HL-60/S4 treated with phorbol 12-myristate 13-acetate at 8.2 ng/mL for 4 days and 3 days (cell line): ENCODE measurements around the gene SCGN.

ENCODE experiments used
- in situ Hi-C: fragments of 300-500 bp; cut with MboI; formaldehyde crosslinking; loops from 2 replicates; pipeline ENCODE4 v1.15.0; 2022; ENCODE audit warnings: low sequenced_read_pairs

SCGN gene, protein sequence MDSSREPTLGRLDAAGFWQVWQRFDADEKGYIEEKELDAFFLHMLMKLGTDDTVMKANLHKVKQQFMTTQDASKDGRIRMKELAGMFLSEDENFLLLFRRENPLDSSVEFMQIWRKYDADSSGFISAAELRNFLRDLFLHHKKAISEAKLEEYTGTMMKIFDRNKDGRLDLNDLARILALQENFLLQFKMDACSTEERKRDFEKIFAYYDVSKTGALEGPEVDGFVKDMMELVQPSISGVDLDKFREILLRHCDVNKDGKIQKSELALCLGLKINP

DNA sequence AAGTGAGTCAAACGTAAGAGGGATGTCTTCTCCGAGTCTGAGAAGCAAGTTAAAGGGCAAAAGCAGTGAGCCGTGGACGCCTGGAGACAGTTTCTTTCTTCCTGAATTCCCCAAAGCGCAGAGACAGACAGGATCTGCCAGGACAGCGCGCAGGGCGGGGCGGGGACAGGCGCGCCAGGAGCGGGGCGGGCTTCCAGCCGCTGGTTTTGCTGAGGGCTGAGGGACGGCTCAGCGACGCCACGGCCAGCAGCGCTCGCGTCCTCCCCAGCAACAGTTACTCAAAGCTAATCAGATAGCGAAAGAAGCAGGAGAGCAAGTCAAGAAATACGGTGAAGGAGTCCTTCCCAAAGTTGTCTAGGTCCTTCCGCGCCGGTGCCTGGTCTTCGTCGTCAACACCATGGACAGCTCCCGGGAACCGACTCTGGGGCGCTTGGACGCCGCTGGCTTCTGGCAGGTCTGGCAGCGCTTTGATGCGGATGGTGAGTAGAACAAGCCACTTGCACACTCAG is at the start of gene SCGN:
TSS of gene SCGN (plus strand) at position 209 of the 509 bp plus-strand sequence. CDS start at position 398, 189 bp downstream.
- in situ Hi-C loops, result no loop called here

DNA sequence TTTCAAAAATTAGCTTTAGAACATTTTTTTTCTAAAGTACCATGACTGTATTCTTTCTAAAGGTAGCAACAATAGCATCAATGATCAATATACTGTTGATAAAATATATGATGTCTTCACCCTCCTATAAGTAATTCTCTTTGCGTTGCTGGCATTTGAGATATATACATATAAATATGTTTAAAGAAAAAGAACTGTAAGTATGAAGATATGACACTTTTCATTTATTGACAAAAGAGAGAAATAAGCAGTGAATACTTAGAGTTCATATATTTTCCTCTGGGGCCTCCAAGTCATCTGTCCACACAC is 49.4 kb upstream of the SCGN start:
- in situ Hi-C loops, result no loop called here

DNA sequence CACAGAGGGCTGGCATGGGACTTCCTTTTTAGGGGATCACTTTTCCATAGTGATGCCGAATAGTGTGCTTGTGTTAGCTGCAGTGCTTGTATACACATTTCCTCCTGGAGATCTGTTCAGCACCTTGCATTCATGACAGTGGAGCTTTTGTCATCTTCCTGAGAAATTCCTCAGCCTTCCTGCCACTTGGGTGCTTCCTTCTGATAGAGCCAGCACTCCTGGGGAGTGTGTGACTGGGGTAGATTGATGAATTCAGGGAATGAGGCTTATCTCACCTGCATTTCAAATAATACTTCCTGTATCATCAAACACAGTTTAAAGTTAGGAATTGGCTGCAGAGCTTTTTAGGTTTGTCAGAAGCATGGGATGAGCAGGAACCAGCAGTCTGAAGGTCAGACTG is 48.8 kb upstream of the SCGN start:
- in situ Hi-C loops, result no loop called here

DNA sequence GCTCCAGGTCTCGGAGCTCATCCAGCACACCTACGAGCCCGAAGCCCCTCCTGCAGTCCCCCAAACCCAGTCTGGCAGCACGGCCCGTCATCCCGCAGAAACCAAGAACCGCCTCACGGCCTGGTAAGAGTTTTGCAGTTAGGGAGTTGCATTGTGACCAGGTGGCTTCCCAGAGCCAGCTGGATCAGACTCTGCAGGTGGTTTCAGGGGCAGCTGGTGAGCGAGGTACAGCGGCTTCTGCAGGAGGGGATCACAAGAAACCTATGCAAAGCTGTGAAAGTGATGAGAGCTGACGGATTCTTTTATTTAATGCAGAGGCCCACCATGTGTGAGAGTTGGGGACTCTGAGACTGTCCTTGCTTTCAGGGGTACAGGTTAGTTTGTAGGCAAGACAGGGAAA is 45.9 kb upstream of the SCGN start:
- in situ Hi-C loops, result no loop called here

DNA sequence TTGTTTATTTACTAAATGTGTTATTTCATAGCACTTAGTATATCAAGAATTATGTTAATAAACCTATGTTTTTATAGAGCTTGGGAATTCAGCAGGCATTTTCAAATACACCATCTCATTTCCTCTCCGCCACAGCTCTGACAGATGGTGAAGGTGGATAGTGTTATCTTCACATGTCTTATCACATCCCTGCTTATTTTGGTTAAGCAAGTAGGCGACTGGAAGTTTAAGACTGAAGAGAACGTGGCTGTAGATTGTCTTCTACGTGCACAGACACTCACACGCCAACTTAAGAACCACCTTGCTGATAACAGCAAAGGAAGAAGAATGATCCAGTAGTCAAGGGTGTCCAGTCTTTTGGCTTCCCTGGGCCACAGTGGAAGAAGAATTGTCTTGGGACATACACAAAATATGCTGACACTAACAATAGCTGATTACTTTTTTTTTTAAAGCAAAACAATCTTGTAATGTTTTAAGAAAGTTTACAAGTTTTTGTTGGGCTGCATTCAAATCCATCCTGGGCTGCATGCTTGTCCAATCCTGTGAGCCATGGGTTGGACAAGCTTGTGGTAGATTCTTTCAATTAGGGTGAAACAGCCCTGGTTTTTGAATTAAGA is 43.3 kb upstream of the SCGN start:
- in situ Hi-C loops, result no loop called here

DNA sequence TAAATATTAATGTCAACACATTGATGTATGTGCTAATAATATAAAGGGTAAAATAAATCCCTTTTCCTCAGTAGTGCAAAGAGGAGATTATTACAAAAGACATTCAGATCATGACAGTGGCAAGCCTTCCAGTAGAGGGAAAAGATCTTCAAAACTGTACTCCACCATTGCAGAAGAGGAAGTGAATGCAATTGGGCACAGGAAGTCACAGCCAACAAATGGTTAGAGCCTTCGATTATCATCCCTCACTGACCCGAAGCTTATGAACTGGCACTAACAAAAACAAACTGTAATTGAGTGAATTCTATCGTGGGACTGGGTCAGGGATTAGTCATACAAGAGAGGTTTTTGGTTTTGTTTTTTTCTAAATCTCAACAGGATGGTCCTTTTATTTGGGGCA is 39.3 kb upstream of the SCGN start:
- in situ Hi-C loops, result no loop called here

DNA sequence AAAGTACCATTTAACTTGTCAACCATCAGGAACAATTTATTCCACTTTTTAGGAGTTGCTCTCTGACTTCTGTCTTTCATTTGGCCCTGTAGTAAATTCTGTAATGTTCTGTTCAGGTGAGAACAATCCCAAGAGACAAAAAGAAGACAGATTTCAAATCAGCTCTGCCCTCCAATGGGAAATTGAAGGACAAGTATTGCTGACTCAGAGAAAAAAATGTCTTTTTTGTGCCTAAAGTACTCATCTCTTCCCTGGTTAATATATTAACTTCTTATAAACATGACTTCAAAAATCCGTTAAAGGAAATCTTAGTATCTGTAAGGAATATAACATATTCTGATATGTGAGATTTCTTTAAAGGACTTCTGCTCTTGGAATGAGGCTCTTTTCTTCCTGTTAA is 38.6 kb upstream of the SCGN start:
- in situ Hi-C loops, result no loop called here

DNA sequence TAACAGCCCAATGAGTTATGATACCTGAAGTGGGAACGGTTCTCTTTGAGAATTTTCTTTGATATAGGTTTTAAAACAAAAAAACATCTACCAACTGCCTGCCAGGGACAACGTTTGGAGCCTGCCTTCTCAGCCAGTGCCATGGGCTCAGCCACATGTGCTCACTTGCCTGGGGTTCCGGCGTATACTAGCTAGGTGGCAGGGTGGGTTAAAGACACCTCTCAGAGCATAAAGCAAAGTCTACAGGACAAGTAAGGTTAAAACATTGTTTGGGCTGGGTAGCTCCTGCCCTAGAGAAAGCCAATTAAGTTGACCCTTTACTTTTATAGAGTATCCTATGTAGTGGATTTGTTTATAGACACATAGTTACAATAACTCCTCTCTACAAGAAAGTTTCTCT is 38.0 kb upstream of the SCGN start:
- in situ Hi-C loops, result no loop called here

DNA sequence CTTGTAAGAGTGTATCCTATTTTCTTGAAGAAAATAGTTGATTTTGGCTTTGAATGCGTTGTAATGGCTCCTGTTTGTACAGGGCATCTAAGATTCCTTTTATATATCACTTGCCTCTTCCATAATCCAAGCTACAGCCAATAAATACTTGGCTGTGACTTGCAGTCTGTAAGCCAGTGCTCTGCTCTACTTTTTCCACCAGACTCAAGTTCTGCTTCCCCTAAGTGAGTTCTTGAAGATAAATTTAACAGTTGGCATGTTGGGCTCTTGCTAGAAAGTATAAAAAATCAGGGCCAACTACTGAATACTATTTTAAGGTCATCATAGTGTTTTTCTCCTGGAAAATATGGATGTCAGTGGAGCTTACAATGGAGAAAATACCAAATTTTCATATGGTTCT is 36.5 kb upstream of the SCGN start:
- in situ Hi-C loops, result no loop called here

DNA sequence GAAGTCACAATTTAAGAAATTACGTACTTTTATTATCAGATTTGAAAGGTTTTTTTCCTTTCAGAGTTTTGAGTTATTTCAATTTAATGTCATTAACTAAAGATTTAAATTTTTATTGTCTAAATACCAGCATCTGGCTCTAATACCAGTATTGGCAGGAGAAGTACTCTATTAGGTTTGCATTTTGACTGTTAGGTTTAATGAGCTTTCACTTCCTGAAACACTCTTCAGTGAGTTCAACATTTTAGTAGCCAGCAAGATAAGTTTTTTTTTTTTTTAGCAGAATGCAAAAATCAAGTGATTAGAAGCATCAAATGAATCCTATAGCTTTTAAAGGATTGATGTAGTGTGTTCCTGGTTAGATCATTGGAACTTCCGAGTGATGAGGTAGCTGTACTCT is 34.0 kb upstream of the SCGN start:
- in situ Hi-C loops, result no loop called here

DNA sequence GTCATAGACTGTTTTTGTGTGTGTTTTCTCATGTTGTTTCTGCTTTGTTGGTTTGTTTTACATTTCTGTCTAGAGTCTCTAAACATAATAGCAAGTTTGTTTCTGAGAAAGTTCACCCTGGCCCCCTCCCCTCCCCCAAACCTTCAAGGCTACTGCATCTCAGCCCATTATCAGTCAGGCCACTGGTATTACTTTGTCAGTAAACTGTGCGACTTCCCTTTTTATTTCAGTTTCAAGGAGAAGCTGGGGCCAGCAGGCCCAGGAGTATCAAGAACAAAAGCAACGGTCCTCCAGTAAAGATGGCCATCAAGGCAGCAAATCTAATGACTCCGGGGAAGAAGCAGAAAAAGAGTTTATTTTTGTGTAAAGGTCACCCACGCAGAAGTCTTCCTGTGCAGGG is 32.8 kb upstream of the SCGN start:
- in situ Hi-C loops, result no loop called here

DNA sequence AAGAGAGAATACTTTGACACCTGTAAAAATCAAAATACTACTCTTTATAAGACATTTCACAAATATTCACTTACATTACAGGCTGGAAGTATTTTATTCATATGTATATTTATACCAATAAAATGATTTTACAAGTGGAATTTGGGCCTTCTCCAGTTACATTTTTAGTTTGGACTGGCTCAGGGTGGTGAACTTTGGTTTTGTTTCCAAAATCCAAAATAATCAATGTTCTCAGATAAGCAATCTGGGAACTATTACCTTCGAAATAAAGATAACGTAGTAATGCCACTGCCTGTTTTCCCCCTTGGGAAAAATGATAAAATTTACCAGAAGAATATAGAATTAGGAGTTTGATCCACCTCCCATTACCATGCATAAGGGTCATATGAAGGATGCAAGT is 31.6 kb upstream of the SCGN start:
- in situ Hi-C loops, result no loop called here

DNA sequence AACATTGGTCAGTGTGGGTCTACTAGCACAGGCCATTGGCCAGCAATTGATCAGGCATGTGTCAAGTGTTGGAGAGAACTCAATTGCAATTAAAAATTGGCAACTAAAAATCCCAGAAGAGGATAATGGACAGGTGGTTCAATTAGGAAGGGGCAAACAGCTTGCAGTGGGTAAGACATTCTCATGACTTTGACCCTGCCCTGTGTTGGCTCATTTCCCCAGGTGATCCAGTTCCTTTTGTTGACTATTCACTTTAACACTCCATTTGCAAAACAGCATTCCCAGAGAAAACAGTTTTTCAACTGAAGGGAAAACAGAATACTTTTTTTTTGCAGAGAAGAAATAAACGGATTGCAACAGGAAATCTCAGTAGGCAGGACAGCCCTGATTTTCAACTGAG is 28.9 kb upstream of the SCGN start:
- in situ Hi-C loops, result no loop called here

DNA sequence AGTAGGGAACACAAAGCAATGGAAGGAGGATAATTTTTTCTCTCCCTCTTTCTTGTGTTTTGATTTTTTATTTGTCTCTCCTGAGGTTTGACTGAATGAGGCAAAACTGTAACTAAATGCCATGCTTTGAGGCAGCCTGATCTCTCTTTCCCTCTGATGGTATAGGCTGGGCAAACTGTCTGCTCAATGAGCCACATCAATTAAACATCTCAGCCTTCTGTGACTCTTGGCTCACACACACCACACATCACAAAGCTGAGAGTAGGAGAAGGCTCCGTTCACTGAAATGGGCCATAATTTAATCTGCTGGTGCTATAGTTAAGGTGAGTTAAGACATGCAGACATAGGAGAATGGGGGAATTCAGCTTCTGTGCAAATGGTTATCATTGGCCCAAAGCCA is 28.1 kb upstream of the SCGN start:
- in situ Hi-C loops, result no loop called here

DNA sequence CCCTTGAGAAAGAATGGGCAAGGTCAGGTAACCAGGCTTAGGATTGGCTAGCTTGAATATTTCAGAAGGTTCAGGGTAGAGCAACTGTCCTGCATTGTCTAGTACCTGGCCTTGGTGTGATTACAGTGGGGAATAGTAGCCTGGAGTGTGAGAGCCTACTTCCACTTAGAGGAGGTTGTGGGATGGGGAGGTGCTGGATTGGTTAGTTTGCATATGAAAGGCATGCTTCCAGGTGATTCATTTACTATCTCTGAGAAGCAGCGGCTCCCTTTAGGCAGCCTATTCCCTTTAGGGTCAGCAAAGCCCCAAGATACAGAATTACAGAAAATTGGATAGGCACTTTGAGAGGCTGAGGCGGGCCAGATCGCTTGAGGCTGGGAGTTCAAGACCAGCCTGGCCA is 25.0 kb upstream of the SCGN start:
- in situ Hi-C loops, result no loop called here

DNA sequence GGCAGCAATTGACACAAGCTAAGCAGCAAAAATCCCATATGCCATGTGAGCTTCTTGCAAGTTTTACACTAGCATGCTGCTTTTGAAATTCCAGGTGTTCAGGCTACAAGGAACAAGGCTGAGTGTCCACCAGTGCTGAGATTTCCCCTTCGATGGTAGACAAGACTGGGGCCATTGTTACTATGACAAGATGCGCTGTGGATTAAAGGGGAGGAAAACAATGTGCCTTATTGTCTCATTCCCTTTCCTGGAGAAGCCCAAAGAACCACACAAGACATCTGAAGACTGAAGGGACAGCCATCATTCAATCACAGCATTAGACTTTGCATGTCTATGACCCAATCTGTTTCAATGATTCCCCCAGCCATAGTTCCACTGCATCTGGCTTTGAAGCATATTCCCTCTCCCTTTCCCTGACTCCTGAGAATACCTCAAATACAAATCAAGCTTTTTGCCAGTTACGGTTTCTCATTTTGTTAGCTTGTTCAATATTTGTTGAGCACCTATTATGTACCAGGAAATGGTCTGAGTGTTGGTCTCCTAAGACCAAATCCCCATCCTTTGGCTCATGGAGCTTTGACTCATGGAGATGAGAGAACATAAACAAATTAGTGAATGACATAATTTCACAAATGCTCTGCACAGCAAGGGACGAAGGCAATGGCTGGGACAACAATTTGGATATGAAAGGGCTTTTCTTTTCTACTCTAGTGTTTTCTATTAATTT is 23.4 kb upstream of the SCGN start:
- in situ Hi-C loops, result no loop called here

DNA sequence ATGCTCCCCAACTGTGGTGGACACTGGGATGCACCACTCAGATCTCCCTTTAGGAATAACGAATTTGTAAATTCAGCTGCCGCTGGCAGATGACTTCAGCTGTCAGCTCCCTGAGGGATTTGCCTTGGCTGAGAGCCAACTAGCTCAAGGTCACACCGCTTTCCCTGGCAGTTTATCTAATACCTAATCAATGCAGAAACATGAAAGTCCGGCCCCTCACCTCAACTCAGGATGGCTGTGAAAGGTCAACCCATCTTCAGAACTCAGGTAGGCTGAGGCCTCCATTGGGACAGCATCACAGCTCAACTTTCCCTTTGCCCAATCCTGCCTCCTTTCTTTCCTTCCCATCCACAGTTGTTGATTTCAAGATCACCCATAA is 22.8 kb upstream of the SCGN start:
- in situ Hi-C loops, result no loop called here

DNA sequence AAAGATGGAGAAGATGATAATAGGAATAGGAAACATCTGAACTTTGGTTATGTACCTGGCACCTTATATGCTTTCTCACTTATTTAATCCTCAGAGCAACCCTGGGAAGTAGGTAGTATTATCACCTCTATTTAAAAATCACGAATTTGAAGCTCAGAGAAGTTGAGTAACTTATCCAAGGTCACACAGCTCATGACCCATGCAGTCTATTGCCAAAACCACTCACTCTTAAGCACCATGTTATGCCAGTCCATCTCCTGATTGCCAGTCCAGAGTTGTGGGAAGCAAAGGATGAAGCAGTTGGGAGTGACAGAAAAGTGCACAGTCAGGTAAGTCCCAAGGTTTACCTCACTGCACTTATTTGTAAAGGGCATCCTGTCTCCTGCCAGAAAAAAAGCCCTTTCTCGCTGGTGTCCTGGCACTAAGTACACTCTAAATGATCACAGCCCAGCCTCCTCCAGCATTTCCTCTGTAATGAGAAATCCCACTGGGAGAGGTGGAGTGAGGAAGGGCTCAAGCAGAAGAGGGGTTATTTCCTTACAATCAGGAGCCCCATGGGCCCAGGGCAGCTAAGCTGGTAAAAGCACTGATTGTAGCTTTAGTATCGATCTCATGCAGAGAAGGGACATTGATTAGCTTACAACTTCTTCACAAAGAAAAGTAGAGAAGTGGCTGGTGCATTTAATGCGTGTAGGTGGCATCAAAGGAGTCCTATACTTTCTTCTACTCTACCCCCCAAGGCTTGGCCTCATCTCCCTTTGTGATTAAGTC is 21.3 kb upstream of the SCGN start:
- in situ Hi-C loops, result no loop called here

DNA sequence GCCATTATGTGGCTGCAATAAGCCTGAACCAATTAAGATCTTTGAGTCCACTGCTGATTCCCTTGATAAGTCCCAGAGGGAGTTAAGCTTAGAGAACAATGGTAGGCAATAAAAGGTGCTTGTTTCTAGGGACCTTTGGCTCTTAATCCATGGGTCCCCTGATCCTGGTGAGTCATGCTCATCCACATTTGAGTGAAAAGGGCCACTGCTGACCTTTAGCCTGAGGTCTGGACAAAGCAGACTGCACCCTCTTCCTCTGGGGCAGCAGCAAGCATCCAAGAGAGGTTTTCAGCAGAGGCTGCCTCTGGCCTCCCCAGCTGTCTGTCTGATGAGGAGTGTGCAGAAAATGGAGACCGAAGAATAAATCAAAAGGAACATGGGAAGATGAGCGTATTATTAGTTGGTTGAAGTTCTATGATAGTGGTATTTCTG is 16.1 kb upstream of the SCGN start:
- in situ Hi-C loops, result no loop called here

DNA sequence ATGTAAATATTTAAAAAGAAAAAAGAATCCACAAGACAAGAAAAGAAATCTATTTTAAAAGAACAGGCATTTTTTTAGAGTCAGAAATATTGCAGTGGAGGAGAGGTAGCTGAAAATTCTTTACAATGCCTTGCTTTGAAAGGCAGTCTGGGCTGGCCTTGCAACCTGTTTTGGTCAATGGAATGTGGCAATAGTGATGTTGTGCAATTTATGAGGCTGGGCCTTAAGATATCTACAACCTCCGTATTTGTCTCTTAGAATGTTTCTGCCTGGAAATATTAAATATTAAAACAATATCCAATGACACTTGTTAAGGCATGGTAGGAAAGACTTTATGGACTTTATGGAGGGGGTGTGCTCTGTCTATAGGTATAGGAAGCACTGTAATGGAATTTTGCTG is 14.8 kb upstream of the SCGN start:
- in situ Hi-C loops, result no loop called here

DNA sequence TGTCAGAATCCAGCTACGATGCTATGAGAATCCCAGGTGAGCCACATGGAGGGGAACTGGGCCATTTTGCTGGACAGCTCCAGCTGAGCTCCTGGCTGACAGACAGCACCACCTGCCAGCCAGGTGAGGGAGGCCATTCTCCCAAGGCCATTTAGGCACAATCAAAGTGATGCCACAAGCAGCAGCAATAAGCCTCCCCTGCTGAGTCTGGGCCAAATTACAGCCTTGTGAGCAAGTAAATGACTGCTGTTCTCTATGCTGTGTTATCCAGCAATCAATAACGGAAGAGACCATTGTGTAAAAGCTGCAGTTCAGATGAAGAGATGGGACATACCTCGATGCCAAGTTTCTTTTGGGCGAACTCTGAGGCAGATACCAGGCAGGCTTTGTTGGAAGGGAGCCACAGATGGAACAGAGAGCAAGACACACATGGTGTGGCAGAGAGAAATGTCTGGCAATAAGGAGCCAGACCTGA is 14.0 kb upstream of the SCGN start:
- in situ Hi-C loops, result no loop called here
